ENCODE measurements around the gene PTGFRN. TPM values are rescaled to one million over a fixed set of nuclear protein-coding genes. Genes with fewer than 3 reads are reported as not detected.

The PTGFRN gene
- total RNA-seq, 1 experiment from 2014 or later: 38.7 TPM

DNA sequence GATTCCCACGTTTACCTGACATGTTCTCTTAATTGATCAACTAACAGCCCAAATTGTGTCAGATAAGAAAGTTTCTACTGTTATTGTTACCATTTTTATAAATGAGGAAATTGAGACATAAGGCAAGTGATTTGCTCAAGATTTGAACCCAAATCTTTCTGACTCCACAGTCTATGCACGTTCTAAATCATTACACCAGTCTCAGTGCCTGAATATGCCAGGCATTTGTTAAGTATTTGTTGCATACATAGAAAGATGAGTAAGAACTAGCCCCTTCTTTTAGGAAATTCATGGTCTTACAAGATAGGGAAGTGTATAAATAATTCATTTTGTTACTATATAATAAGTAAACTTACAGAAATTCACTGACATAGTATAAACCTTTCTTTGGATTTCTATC is 84.7 kb downstream of the PTGFRN start:
- Mint-ChIP-seq H3K4me1 (peaks cover 25% of the 10 kb centered on the region), H3K27ac (no peak overlapping the region), H3K9me3 (peaks cover 25% of the 10 kb centered on the region), H3K4me3 (no peak overlapping the region), H3K27me3 (ENCODE audit: low read depth) (no peaks in the 10 kb centered on the region), H3K36me3 (peaks cover 35% of the 10 kb centered on the region)
- CTCF ChIA-PET: no interaction called here
- POLR2A ChIA-PET: no interaction called here
- ATAC-seq (no peak), DNase-seq (ENCODE audit: low spot score) (no peak)
- no peak for TF ChIP-seq ESRRA (CRISPR knock-in tag; IDR thresholded peaks at IDR 0.05; ENCODE audit: borderline replicate concordance)
- no peak for TF ChIP-seq GRHL2 (CRISPR knock-in tag; IDR thresholded peaks at IDR 0.05; ENCODE audit: insufficient replicate concordance, severe bottlenecking)
- no peak for TF ChIP-seq RELA (CRISPR knock-in tag; IDR thresholded peaks at IDR 0.05; ENCODE audit: borderline replicate concordance)
- TF ChIP-seq, protein P1, sequence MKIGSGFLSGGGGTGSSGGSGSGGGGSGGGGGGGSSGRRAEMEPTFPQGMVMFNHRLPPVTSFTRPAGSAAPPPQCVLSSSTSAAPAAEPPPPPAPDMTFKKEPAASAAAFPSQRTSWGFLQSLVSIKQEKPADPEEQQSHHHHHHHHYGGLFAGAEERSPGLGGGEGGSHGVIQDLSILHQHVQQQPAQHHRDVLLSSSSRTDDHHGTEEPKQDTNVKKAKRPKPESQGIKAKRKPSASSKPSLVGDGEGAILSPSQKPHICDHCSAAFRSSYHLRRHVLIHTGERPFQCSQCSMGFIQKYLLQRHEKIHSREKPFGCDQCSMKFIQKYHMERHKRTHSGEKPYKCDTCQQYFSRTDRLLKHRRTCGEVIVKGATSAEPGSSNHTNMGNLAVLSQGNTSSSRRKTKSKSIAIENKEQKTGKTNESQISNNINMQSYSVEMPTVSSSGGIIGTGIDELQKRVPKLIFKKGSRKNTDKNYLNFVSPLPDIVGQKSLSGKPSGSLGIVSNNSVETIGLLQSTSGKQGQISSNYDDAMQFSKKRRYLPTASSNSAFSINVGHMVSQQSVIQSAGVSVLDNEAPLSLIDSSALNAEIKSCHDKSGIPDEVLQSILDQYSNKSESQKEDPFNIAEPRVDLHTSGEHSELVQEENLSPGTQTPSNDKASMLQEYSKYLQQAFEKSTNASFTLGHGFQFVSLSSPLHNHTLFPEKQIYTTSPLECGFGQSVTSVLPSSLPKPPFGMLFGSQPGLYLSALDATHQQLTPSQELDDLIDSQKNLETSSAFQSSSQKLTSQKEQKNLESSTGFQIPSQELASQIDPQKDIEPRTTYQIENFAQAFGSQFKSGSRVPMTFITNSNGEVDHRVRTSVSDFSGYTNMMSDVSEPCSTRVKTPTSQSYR (CRISPR knock-in tag; IDR thresholded peaks at IDR 0.05): no peak
- no peak for TF ChIP-seq GABPB1 (CRISPR knock-in tag; IDR thresholded peaks at IDR 0.05)
- TF ChIP-seq FOXK1 (CRISPR knock-in tag; IDR thresholded peaks at IDR 0.05): no peak
- no peak for TF ChIP-seq ETV6 (CRISPR knock-in tag; IDR thresholded peaks at IDR 0.05)
- no peak for TF ChIP-seq ZNF671 (CRISPR knock-in tag; IDR thresholded peaks at IDR 0.05)
- TF ChIP-seq, protein P2, sequence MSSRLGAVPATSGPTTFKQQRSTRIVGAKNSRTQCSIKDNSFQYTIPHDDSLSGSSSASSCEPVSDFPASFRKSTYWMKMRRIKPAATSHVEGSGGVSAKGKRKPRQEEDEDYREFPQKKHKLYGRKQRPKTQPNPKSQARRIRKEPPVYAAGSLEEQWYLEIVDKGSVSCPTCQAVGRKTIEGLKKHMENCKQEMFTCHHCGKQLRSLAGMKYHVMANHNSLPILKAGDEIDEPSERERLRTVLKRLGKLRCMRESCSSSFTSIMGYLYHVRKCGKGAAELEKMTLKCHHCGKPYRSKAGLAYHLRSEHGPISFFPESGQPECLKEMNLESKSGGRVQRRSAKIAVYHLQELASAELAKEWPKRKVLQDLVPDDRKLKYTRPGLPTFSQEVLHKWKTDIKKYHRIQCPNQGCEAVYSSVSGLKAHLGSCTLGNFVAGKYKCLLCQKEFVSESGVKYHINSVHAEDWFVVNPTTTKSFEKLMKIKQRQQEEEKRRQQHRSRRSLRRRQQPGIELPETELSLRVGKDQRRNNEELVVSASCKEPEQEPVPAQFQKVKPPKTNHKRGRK (CRISPR knock-in tag; IDR thresholded peaks at IDR 0.05; ENCODE audit: borderline replicate concordance): no peak
- TF ChIP-seq NR2C2 (CRISPR knock-in tag; IDR thresholded peaks at IDR 0.05): no peak

DNA sequence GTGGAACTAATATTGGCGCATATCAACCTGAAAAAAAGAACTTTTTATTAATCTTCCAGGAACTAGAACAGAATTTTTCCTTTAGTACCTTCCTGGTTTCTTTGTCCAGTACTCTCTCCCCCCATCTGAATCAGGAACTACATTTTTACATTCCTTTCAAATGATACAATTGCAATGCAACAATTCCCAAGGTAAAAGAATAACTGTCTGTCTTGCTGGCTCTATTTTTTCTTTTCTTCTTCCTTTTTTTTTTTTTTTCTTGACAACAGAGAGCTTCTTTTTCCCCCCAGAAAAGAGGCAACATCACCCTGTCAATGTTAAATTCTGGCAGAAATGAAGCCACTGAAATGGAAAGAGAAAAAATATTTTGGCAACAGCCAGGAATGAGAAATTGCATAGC is 87.3 kb downstream of the PTGFRN start:
- Mint-ChIP-seq H3K36me3 (peaks cover 15% of the 10 kb centered on the region), H3K9me3 (peaks cover 25% of the 10 kb centered on the region), H3K27me3 (ENCODE audit: low read depth) (no peaks in the 10 kb centered on the region), H3K4me3 (no peak overlapping the region), H3K27ac (no peak overlapping the region), H3K4me1 (peaks cover 15% of the 10 kb centered on the region)
- DNase-seq (ENCODE audit: low spot score) (no peak), ATAC-seq (no peak)
- ChIA-PET POLR2A (no interaction called here), CTCF (interaction anchor here (1.1 kb wide), 1 partner anchor 12 kb away, joined by 4 read pairs; no protein-coding TSS in a partner anchor)
- TF ChIP-seq, protein P3, sequence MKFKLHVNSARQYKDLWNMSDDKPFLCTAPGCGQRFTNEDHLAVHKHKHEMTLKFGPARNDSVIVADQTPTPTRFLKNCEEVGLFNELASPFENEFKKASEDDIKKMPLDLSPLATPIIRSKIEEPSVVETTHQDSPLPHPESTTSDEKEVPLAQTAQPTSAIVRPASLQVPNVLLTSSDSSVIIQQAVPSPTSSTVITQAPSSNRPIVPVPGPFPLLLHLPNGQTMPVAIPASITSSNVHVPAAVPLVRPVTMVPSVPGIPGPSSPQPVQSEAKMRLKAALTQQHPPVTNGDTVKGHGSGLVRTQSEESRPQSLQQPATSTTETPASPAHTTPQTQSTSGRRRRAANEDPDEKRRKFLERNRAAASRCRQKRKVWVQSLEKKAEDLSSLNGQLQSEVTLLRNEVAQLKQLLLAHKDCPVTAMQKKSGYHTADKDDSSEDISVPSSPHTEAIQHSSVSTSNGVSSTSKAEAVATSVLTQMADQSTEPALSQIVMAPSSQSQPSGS (CRISPR knock-in tag; IDR thresholded peaks at IDR 0.05; ENCODE audit: borderline replicate concordance, low read depth): no peak
- TF ChIP-seq, protein P4, sequence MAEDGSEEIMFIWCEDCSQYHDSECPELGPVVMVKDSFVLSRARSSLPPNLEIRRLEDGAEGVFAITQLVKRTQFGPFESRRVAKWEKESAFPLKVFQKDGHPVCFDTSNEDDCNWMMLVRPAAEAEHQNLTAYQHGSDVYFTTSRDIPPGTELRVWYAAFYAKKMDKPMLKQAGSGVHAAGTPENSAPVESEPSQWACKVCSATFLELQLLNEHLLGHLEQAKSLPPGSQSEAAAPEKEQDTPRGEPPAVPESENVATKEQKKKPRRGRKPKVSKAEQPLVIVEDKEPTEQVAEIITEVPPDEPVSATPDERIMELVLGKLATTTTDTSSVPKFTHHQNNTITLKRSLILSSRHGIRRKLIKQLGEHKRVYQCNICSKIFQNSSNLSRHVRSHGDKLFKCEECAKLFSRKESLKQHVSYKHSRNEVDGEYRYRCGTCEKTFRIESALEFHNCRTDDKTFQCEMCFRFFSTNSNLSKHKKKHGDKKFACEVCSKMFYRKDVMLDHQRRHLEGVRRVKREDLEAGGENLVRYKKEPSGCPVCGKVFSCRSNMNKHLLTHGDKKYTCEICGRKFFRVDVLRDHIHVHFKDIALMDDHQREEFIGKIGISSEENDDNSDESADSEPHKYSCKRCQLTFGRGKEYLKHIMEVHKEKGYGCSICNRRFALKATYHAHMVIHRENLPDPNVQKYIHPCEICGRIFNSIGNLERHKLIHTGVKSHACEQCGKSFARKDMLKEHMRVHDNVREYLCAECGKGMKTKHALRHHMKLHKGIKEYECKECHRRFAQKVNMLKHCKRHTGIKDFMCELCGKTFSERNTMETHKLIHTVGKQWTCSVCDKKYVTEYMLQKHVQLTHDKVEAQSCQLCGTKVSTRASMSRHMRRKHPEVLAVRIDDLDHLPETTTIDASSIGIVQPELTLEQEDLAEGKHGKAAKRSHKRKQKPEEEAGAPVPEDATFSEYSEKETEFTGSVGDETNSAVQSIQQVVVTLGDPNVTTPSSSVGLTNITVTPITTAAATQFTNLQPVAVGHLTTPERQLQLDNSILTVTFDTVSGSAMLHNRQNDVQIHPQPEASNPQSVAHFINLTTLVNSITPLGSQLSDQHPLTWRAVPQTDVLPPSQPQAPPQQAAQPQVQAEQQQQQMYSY (CRISPR knock-in tag; IDR thresholded peaks at IDR 0.05): no peak
- TF ChIP-seq NFE2L1 (CRISPR knock-in tag; IDR thresholded peaks at IDR 0.05) (no peak), ESRRA (CRISPR knock-in tag; IDR thresholded peaks at IDR 0.05; ENCODE audit: borderline replicate concordance) (no peak), ZNF416 (CRISPR knock-in tag; IDR thresholded peaks at IDR 0.05) (no peak), IRF2 (CRISPR knock-in tag; IDR thresholded peaks at IDR 0.05; ENCODE audit: borderline replicate concordance, low read depth) (no peak), SMAD3 (CRISPR knock-in tag; IDR thresholded peaks at IDR 0.05; ENCODE audit: borderline replicate concordance) (no peak), GABPB1 (CRISPR knock-in tag; IDR thresholded peaks at IDR 0.05) (no peak)
- TF ChIP-seq, protein P5, sequence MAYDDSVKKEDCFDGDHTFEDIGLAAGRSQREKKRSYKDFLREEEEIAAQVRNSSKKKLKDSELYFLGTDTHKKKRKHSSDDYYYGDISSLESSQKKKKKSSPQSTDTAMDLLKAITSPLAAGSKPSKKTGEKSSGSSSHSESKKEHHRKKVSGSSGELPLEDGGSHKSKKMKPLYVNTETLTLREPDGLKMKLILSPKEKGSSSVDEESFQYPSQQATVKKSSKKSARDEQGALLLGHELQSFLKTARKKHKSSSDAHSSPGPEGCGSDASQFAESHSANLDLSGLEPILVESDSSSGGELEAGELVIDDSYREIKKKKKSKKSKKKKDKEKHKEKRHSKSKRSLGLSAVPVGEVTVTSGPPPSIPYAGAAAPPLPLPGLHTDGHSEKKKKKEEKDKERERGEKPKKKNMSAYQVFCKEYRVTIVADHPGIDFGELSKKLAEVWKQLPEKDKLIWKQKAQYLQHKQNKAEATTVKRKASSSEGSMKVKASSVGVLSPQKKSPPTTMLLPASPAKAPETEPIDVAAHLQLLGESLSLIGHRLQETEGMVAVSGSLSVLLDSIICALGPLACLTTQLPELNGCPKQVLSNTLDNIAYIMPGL (CRISPR knock-in tag; IDR thresholded peaks at IDR 0.05): no peak
- TF ChIP-seq, protein P2 (CRISPR knock-in tag; IDR thresholded peaks at IDR 0.05; ENCODE audit: borderline replicate concordance): no peak

All from WTC11 (cell line).